ENCODE measurements around the gene RUNX3.

DNA sequence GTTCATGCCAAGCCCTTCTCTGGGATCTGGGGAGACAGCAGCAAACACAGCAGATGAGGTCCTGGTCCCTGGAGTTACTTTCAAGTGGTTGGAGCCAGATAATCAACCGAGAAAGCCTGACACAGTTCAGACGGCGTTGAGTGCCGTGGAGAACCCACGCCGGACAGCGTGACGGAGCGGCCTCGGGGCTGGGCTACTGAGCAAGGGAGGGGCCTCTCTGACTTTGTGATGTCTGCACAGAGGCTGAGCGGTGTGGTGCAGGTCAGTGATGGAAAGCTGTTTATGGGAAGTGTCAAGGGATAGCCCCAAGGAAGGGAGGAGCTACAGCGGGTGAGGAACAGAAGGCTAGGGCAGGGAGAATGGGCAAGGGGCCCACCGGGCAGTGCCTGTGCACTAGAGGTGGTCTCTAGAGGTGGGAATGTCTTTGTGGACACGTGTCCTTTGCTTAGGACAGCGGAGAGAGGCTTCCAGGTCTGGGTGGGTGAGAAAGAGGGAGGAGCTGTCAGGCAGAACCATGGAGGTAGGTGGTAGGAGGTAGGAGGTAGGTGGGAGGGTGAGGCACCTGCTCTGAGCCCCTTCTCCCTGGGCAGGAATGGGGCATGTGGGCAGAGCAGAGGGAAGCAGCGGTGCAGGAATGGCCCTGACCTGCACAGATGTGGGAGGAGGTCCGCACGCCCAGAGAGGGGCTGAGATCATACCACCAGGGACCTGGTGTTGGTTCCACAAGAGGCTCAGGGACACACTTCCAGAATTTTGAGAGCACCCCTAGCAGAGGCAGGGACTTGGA lies 62.8 kb downstream of the RUNX3 start:
- no peak for TF ChIP-seq CTCF (IDR thresholded peaks at IDR 0.05; ENCODE audit: low read depth, low read length, poor library complexity, severe bottlenecking)
- no peak for TF ChIP-seq EZH2phosphoT487 (IDR thresholded peaks at IDR 0.05; ENCODE audit: borderline replicate concordance, low read length)
